Fibroblast of lung (primary cell): ENCODE measurements around the gene RRAD. TPM values are rescaled to one million over a fixed set of nuclear protein-coding genes. Genes with fewer than 3 reads are reported as not detected.
A peak's percentile ranks its signal among the peaks of the same experiment; 100 is the strongest.

Experiments used
- DNase-seq, 2 donors: peaks; one replicate each; pipeline versions ENCODE4 v3.0.0 to v3.0.0-alpha.2; 2010; ENCODE audit warnings: low read depth in 2 of 2
- H2AFZ ChIP-seq: 2 replicates; pipeline ENCODE4 v1.5.1; 2012; ENCODE audit warnings: low read length, control low read depth, inconsistent platforms
- H3K27ac ChIP-seq: 2 replicates; pipeline ENCODE4 v1.5.1; 2011; ENCODE audit warnings: low read length, control low read depth; ENCODE audit not compliant: insufficient read depth
- H3K27me3 ChIP-seq: 2 replicates; pipeline ENCODE4 v1.5.1; 2011; ENCODE audit warnings: mild to moderate bottlenecking, low read length; ENCODE audit not compliant: control insufficient read depth, insufficient read depth
- H3K36me3 ChIP-seq: 2 replicates; pipeline ENCODE4 v1.5.1; 2011; ENCODE audit warnings: low read length; ENCODE audit not compliant: control insufficient read depth, insufficient read depth
- H3K4me1 ChIP-seq: 2 replicates; pipeline ENCODE4 v1.5.1; 2011; ENCODE audit warnings: low read length; ENCODE audit not compliant: control insufficient read depth, insufficient read depth; ENCODE audit errors: extremely low read depth
- H3K4me2 ChIP-seq: 2 replicates; pipeline ENCODE4 v1.5.1; 2011; ENCODE audit warnings: low read length, control low read depth; ENCODE audit not compliant: insufficient read depth; ENCODE audit errors: extremely low read depth
- H3K4me3 ChIP-seq, 4 experiments: fragments of 200-600 bp in 1 of 4; sonication (generic) in 1 of 4; replicated peaks in 1 of 4; 2 replicates each; pipeline ENCODE4 v1.5.1; 2011 to 2016; ENCODE audit warnings: low read length in 4 of 4, low read depth in 3 of 4, mild to moderate bottlenecking in 3 of 4, control low read depth in 2 of 4, inconsistent platforms in 1 of 4, mixed read lengths in 1 of 4; ENCODE audit not compliant: insufficient read depth in 1 of 4; ENCODE audit errors: control extremely low read depth in 1 of 4
- H3K79me2 ChIP-seq: 2 replicates; pipeline ENCODE4 v1.5.1; 2012; ENCODE audit warnings: mild to moderate bottlenecking, low read length, inconsistent platforms; ENCODE audit not compliant: control insufficient read depth, insufficient read depth
- H3K9ac ChIP-seq: 2 replicates; pipeline ENCODE4 v1.5.1; 2011; ENCODE audit warnings: mild to moderate bottlenecking, low read length, control low read depth; ENCODE audit not compliant: insufficient read depth
- H3K9me3 ChIP-seq: 2 replicates; pipeline ENCODE4 v1.5.1; 2012; ENCODE audit warnings: low read depth, low read length; ENCODE audit not compliant: control insufficient read depth, insufficient read depth
- H4K20me1 ChIP-seq: 2 replicates; pipeline ENCODE4 v1.5.1; 2011; ENCODE audit warnings: low read length; ENCODE audit not compliant: control insufficient read depth, insufficient read depth; ENCODE audit errors: extremely low read depth
- EZH2 ChIP-seq: IDR thresholded peaks from 2 replicates; pipeline ENCODE4 v1.5.1; 2012; ENCODE audit warnings: low read length, control low read depth, mild to moderate bottlenecking; ENCODE audit errors: missing control alignments
- polyA plus RNA-seq, 2 donors: library from polyadenylated mRNA; depleted of rRNA in 1 of 2; stranded (reverse) in 1 of 2; unstranded in 1 of 2; fragments of >200 nt; gene quantifications; 2 replicates each; pipeline ENCODE4 v1.2.1, GENCODE V29; 2011 to 2012; ENCODE audit warnings: missing spikeins in 1 of 2
- total RNA-seq: library from RNA; depleted of rRNA; stranded (reverse); fragments of >200 nt; gene quantifications from 2 replicates; pipeline ENCODE4 v1.2.1, GENCODE V29; 2014
- TF ChIP-seq, protein P1 (sequence below), 2 donors: IDR thresholded peaks in 1 of 2; conservative IDR thresholded peaks in 1 of 2; 1 replicate in 1 of 2; 2 replicates in 1 of 2; pipeline ENCODE4 v1.5.1; 2011 to 2012; ENCODE audit warnings: low read length in 2 of 2, control low read depth in 1 of 2, inconsistent platforms in 1 of 2, low read depth in 1 of 2, mild to moderate bottlenecking in 1 of 2

RRAD gene
- total and polyA plus RNA-seq, 2 donors (not counting 1 experiment from before 2014, with no cell fraction given), result 11.6 to 83.7 TPM

DNA sequence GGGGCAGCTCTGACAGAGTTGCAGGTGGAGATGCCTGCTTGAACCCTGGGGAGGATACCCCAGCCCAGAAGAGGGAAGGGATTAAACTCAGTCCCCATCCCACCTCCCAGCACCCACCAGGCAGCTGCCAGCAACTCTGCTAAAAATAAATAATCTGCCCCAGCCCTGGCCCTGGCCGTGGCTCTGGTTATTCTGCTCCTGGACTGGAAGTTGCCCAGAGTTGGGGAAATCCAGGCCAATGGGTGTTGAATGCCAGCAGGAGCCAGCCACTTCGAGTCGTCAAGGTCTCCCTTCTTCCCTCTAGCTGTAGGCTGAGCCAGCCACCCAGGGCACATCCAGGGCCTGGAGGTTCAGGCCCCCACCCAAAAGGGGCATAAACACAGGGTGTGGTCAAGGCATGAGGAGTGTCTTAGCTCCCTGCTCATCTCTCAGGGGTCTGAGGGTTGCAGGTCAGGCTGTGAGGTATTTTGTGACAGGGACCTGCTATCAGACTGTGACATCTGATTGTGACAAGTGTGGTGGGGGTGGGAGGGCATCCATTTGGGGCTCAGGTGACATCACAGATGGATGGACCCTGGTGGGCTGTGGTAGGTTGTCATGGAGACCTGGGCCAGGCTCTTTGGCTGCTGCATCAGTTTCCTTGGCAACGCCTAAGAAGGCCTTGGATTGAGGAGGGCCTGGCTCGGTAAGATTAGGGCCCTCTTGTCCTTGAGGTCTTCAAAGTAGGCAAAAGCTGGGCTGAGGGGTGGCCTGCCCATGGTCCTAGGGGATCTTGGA is 1.0 kb upstream of the RRAD start:
- H3K79me2 ChIP-seq, result no peaks in the 10 kb centered on the region
- peak overlapping the region; percentile 78 for H3K27ac ChIP-seq
- no peak overlapping the region for H3K9ac ChIP-seq
- H3K4me1 ChIP-seq, result peaks cover 36% of the 10 kb centered on the region
- H3K4me3 ChIP-seq, result no peak overlapping the region
- peaks cover 3% of the 10 kb centered on the region for H3K36me3 ChIP-seq
- H3K4me2 ChIP-seq, result peak overlapping the region; percentile 23
- no peak for DNase-seq
- H3K27me3 ChIP-seq, result peaks cover 2% of the 10 kb centered on the region
- no peaks in the 10 kb centered on the region for H4K20me1 ChIP-seq
- no peak overlapping the region for H2AFZ ChIP-seq
- TF ChIP-seq, protein P1, sequence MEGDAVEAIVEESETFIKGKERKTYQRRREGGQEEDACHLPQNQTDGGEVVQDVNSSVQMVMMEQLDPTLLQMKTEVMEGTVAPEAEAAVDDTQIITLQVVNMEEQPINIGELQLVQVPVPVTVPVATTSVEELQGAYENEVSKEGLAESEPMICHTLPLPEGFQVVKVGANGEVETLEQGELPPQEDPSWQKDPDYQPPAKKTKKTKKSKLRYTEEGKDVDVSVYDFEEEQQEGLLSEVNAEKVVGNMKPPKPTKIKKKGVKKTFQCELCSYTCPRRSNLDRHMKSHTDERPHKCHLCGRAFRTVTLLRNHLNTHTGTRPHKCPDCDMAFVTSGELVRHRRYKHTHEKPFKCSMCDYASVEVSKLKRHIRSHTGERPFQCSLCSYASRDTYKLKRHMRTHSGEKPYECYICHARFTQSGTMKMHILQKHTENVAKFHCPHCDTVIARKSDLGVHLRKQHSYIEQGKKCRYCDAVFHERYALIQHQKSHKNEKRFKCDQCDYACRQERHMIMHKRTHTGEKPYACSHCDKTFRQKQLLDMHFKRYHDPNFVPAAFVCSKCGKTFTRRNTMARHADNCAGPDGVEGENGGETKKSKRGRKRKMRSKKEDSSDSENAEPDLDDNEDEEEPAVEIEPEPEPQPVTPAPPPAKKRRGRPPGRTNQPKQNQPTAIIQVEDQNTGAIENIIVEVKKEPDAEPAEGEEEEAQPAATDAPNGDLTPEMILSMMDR (conservative IDR thresholded peaks at IDR 0.05 in 1 of 2, IDR thresholded peaks at IDR 0.05 in 1 of 2; ENCODE audit: low read depth in 1 of 2, low read length in 2 of 2), result no peak
- no peak for TF ChIP-seq EZH2
- no peaks in the 10 kb centered on the region for H3K9me3 ChIP-seq

DNA sequence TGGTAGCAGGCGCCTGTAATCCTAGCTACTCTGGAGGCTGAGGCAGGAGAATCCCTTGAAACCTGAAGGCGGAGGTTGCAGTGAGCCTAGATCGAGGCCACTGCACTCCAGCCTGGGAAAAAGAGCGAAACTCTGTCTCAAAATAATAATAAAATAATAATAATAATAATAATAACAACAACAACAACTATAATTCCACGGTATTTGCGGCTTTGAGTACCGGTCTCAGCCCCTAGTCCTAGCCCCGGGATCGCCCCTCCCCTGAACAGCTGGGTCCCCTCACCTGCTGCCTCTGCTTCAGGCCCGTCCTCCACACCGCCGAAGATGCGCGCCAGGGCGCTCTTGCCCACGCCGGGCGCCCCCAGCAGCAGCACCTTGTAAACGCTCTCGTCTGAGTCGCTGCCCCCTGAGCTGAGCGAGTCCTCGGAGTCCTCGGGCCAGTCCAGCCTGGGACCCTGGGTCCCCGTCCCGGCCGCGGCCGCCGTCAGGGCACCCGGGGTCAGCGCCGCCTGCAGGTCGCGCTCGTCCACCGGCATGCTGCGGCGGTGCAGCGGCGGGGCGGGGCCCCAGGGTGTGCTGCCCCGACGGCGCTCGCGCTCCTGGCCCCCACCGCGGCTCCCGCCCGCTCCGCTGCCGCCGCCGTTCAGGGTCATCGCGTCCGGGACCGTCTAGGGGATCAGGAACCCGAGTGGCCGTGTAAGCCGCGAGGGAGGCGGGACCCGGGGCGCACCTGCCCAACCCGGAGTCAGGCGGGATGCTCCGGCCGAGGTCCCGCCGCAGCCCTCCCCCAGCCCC is 611 bp downstream of the RRAD start:
- Histone ChIP-seq H3K27ac (peak overlapping the region; percentile 36), H2AFZ (no peak overlapping the region), H3K4me3 (peak overlapping the region in 3 of 4 experiments; percentile 46 to 67 (median 50)), H3K4me2 (peak overlapping the region; percentile 83), H3K9me3 (no peaks in the 10 kb centered on the region), H3K27me3 (peaks cover 2% of the 10 kb centered on the region), H3K9ac (peak overlapping the region; percentile 57), H4K20me1 (no peaks in the 10 kb centered on the region), H3K79me2 (no peaks in the 10 kb centered on the region), H3K36me3 (peaks cover 3% of the 10 kb centered on the region), H3K4me1 (peaks cover 36% of the 10 kb centered on the region)
- no peak for DNase-seq
- TF ChIP-seq, protein P1 (conservative IDR thresholded peaks at IDR 0.05 in 1 of 2, IDR thresholded peaks at IDR 0.05 in 1 of 2; ENCODE audit: low read depth in 1 of 2, low read length in 2 of 2), result peak in 1 of 2 donors; percentile 33
- TF ChIP-seq EZH2, result no peak

DNA sequence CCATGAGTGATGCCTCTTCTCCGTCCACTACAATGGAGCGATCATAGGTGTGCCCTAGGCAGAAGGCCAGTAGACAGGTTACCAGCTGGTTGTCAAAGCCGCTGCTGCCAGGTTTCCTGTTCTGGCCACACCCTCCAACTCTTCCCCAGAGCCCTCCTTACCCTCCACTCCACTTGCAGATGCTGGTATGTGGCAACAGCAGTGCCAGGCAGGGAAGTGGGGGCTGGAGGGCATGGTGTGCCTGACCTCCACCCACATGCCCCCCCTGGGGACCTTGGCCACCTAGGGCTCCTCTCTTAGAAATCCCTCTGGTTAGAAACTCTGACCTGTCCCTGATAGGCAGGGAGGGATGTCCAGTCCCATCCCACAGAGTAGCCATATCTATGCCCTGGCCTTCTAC is 1.5 kb downstream of the RRAD start:
- Histone ChIP-seq H3K4me1 (peaks cover 36% of the 10 kb centered on the region), H2AFZ (no peak overlapping the region), H3K4me2 (peak overlapping the region; percentile 58), H3K4me3 (peak overlapping the region in 2 of 4 experiments; percentile 13 to 67), H3K27me3 (peaks cover 2% of the 10 kb centered on the region), H3K27ac (no peak overlapping the region), H3K79me2 (no peaks in the 10 kb centered on the region), H3K36me3 (peaks cover 3% of the 10 kb centered on the region), H3K9ac (no peak overlapping the region), H3K9me3 (no peaks in the 10 kb centered on the region), H4K20me1 (no peaks in the 10 kb centered on the region)
- DNase-seq, result no peak
- TF ChIP-seq, protein P1 (conservative IDR thresholded peaks at IDR 0.05 in 1 of 2, IDR thresholded peaks at IDR 0.05 in 1 of 2; ENCODE audit: low read depth in 1 of 2, low read length in 2 of 2), result no peak
- no peak for TF ChIP-seq EZH2
